ENCODE measurements around the gene MAD1L1.

DNA sequence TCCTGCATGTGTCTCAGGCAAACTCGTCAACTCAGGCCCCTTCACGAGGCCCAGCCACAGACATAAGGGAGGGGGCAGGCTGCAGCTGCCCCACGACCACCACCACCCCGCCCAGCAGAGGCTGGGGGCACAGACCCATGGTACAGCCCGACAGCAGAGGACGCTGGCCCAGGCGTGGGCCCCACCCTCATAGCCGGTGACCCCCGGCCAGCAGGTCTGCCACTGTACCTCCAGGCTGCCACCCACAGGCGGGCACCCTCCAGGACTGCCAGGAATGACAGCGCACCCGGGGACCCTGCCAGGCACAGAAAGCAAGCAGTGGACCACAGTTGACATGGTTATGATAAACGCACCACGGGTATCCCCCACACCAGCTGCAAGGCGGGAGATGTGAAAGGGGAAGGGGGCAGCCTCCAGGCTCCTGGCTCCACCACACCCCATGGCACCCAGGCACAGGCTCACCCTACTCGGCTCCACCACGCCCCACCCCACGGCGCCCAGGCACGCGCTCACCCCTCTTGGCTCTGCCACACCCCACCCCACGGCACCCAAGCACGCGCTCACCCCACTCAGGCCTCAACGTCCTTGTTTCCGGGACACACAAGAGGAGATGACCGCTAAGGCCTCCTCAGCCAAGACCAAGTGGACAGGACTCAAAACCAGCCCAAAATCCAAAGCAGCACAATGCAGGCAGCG, 135.9 kb downstream of the MAD1L1 start:
- no peak for TF ChIP-seq EZH2phosphoT487 (IDR thresholded peaks at IDR 0.05; ENCODE audit: borderline replicate concordance, low read depth, low read length)
- TF ChIP-seq, protein P1, sequence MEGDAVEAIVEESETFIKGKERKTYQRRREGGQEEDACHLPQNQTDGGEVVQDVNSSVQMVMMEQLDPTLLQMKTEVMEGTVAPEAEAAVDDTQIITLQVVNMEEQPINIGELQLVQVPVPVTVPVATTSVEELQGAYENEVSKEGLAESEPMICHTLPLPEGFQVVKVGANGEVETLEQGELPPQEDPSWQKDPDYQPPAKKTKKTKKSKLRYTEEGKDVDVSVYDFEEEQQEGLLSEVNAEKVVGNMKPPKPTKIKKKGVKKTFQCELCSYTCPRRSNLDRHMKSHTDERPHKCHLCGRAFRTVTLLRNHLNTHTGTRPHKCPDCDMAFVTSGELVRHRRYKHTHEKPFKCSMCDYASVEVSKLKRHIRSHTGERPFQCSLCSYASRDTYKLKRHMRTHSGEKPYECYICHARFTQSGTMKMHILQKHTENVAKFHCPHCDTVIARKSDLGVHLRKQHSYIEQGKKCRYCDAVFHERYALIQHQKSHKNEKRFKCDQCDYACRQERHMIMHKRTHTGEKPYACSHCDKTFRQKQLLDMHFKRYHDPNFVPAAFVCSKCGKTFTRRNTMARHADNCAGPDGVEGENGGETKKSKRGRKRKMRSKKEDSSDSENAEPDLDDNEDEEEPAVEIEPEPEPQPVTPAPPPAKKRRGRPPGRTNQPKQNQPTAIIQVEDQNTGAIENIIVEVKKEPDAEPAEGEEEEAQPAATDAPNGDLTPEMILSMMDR (conservative IDR thresholded peaks at IDR 0.05; ENCODE audit: low read length): no peak

Data from OCI-LY7 (cell line).